Activated CD8-positive, alpha-beta T cell treated with anti-CD3 and anti-CD28 coated beads for 36 hours (primary cell): ENCODE results near the gene ASCC3. TPM values are rescaled to one million over a fixed set of nuclear protein-coding genes. Genes with fewer than 3 reads are reported as not detected.

ENCODE experiments used
- ATAC-seq: fragments of 200-7000 bp; cut with Tn5 transposase; one replicate; pipeline ENCODE4 v1.10.0; 2021; ENCODE audit warnings: mild to moderate bottlenecking, moderate library complexity
- CTCF ChIA-PET: fragments of 350-600 bp; sonication (Branson Sonifier 250); formaldehyde crosslinking; loops from one replicate; lab custom pipeline; 2021; ENCODE audit warnings: antibody characterized with exemption; lab: Charles Lee
- POLR2A ChIA-PET: fragments of 350-600 bp; sonication (Branson Sonifier 250); formaldehyde crosslinking; loops from one replicate; lab custom pipeline; 2021; ENCODE audit warnings: antibody characterized with exemption; lab: Charles Lee
- DNase-seq: peaks from one replicate; pipeline ENCODE4 v3.0.0-alpha.2; 2020
- H3K27ac Mint-ChIP-seq: one replicate; pipeline ENCODE4 v1.8.0; 2021; ENCODE audit warnings: mild to moderate bottlenecking, mixed read lengths
- H3K27me3 Mint-ChIP-seq: one replicate; pipeline ENCODE4 v1.8.0; 2021; ENCODE audit warnings: mixed read lengths
- H3K36me3 Mint-ChIP-seq: one replicate; pipeline ENCODE4 v1.8.0; 2021; ENCODE audit warnings: low read depth, mixed read lengths
- H3K4me1 Mint-ChIP-seq: one replicate; pipeline ENCODE4 v1.8.0; 2021; ENCODE audit warnings: low read depth, mixed read lengths
- H3K4me3 Mint-ChIP-seq: one replicate; pipeline ENCODE4 v1.8.0; 2021; ENCODE audit warnings: mild to moderate bottlenecking, moderate library complexity, mixed read lengths
- H3K9me3 Mint-ChIP-seq: one replicate; pipeline ENCODE4 v1.8.0; 2021; ENCODE audit warnings: mixed read lengths
- CTCF ChIP-seq: fragments of 200-600 bp; IDR thresholded peaks from one replicate; pipeline ENCODE4 v1.8.0; 2022; ENCODE audit warnings: antibody characterized with exemption, mild to moderate bottlenecking
- intact Hi-C: fragments of 100-400 bp; cut with micrococcal nuclease; formaldehyde crosslinking; loops from one replicate; pipeline ENCODE4 v1.10.0; 2022
- total RNA-seq, 2 experiments: library from RNA; stranded (reverse); gene quantifications; one replicate each; pipeline ENCODE4 v1.2.3, GENCODE V29; 2021

The ASCC3 gene
- total RNA-seq, 2 experiments from 2014 or later, result 50.2 to 50.5 TPM

DNA sequence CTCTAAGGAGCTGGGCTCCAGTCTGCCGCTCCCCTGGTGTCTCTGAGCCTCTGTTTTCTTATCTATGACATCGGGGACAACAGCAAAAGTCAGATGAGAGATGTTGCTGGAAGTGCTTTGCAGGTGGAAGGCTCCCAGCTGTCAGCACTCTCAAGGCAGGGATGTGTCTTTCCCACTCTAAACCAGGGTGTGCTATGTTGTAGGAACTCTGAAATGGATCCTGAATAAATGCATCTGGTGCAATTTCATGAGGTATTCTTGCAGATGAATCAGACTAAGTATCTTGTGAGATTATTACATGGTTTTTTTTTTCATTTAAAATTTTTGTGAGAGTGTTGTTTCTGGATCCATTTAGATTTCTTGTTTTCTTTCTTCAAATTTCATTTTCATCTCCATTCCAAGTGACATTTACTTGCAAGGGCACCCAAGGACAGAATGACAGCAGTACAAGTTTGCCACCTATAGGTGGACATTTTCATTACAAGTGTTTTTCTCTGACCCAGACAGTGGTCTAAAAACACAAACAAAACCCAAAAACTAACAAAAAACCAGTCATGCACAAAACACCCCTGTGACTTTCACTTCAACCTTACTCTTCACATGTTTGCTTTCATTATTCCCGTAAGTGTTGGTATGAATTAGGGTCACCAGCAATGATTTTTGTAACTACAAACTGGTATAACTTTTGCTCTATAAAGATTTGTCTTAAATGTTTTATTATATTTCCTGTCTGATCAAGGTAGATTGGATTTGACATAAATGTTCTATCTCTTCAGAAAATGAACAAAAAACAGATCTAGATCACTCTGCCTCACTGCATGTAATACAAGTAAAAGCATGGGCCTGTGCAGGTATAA, 401.7 kb downstream of the ASCC3 start:
- peak; percentile 55 for ATAC-seq
- H3K9me3 Mint-ChIP-seq, result no peaks in the 10 kb centered on the region
- H3K4me3 Mint-ChIP-seq, result no peak overlapping the region

DNA sequence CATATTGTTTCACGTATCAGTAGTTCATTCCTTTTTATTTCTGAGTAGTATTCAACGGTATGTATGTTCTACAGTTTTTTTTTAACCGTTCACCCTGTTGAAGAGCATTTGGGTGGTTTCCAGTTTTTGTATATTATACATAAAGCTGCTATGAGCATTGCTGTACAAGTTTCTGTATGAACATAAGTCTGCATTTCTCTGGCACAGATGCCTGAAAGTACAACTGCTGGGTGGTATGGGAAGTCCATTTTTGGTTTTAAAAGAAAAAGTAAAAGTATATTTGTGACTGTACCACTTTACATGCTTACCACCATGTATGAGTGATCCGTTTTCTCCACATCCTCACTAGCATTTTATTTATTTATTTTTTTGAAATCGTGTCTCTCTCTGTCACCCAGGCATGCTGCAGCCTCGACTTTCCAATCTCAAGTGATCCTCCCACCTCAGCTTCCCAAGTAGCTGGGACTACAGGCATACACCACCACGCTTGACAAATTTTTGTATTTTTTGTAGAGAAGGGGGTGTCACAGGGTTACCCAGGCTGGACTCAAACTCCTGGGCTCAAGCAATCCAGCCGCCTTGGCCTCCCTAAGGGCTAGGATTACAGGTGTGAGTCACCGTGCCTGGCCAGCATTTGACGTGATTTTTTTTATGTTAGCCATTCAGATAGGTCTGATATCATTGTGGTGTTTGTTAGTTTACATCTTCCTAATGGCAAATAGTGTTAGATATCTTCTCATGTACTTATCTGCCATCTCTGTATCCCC, 405.4 kb downstream of the ASCC3 start:
- no peaks in the 10 kb centered on the region for H3K9me3 Mint-ChIP-seq
- H3K27ac Mint-ChIP-seq, result no peak overlapping the region
- intact Hi-C loops, result no loop called here
- ChIA-PET CTCF (no interaction called here), POLR2A (no interaction called here)
- TF ChIP-seq CTCF, result no peak
- ATAC-seq, result no peak
- no peaks in the 10 kb centered on the region for H3K36me3 Mint-ChIP-seq
- no peak for DNase-seq
- peaks cover 34% of the 10 kb centered on the region for H3K27me3 Mint-ChIP-seq
- H3K4me3 Mint-ChIP-seq, result no peak overlapping the region
- H3K4me1 Mint-ChIP-seq, result peaks cover 6% of the 10 kb centered on the region

More for the DNA sequence above, 401.7 kb downstream of the ASCC3 start:
- no peaks in the 10 kb centered on the region for H3K36me3 Mint-ChIP-seq
- peaks cover 26% of the 10 kb centered on the region for H3K27me3 Mint-ChIP-seq
- ChIA-PET CTCF (interaction anchor here (0.8 to 1.3 kb wide), 6 partner anchors 13 to 611 kb away, joined by 3 to 6 read pairs (median 3); no protein-coding TSS in a partner anchor), POLR2A (no interaction called here)
- intact Hi-C loops, result loop anchor here (2.0 to 5.0 kb wide), 3 partner anchors 363 to 477 kb away; no protein-coding TSS in a partner anchor
- DNase-seq, result no peak
- peak; percentile 69 for TF ChIP-seq CTCF
- no peaks in the 10 kb centered on the region for H3K4me1 Mint-ChIP-seq
- H3K27ac Mint-ChIP-seq, result no peak overlapping the region

GRCh38 chr6:100473182-100473581, 407.9 kb downstream of the ASCC3 start:
- H3K4me3 Mint-ChIP-seq, result no peak overlapping the region
- peaks cover 6% of the 10 kb centered on the region for H3K4me1 Mint-ChIP-seq
- no peak overlapping the region for H3K27ac Mint-ChIP-seq
- H3K27me3 Mint-ChIP-seq, result peaks cover 53% of the 10 kb centered on the region
- no peak for ATAC-seq
- CTCF ChIA-PET, result interaction anchor here (1.0 to 1.5 kb wide), 2 partner anchors 13 to 356 kb away, joined by 4 to 5 read pairs; no protein-coding TSS in a partner anchor
- POLR2A ChIA-PET, result no interaction called here
- intact Hi-C loops, result no loop called here
- no peak for TF ChIP-seq CTCF
- no peaks in the 10 kb centered on the region for H3K9me3 Mint-ChIP-seq
- DNase-seq, result no peak
- no peaks in the 10 kb centered on the region for H3K36me3 Mint-ChIP-seq

DNA sequence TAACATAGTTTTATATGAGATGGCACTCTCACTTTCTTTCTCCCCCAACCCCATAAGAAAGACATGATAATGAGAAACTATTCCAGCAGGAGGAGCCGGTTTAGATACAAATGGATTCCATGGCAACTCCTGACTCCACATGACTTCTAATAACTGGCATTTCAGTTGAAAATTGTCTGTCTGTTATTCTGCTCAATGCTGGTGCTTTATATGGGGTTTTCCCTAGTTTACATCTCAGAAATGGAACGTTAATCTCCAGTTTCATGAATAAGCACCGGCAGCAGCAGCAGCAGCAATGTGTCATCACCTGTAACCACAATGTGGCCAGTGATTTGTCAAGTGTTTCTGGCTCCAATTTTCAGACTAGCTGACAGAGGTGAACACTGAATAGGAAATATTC, 408.5 kb downstream of the ASCC3 start:
- peak; percentile 75 for DNase-seq
- intact Hi-C loops, result no loop called here

More for the DNA sequence above, 408.5 kb downstream of the ASCC3 start:
- H3K4me1 Mint-ChIP-seq, result peaks cover 10% of the 10 kb centered on the region
- H3K27me3 Mint-ChIP-seq, result peaks cover 58% of the 10 kb centered on the region
- H3K36me3 Mint-ChIP-seq, result peaks cover 4% of the 10 kb centered on the region
- no peak for TF ChIP-seq CTCF
- H3K4me3 Mint-ChIP-seq, result no peak overlapping the region
- POLR2A ChIA-PET, result no interaction called here
- H3K27ac Mint-ChIP-seq, result no peak overlapping the region
- CTCF ChIA-PET, result interaction anchor here (1.0 to 1.5 kb wide), 2 partner anchors 12 to 356 kb away, joined by 4 to 5 read pairs; no protein-coding TSS in a partner anchor
- peak; percentile 94 for ATAC-seq
- H3K9me3 Mint-ChIP-seq, result peaks cover 4% of the 10 kb centered on the region
